ENCODE measurements around the gene BCO2. TPM values are rescaled to one million over a fixed set of nuclear protein-coding genes. Genes with fewer than 3 reads are reported as not detected.
"Not testable (repeated sequence)": the region's sequence is repeated elsewhere in the genome, so short reads cannot be mapped to it uniquely, and the experiment has no call there.

BCO2 gene
- total and polyA plus RNA-seq, 2 experiments from 2014 or later, result 23.9 to 39.1 TPM

- no peaks in the 10 kb centered on the region for H4K20me1 ChIP-seq (ENCODE audit: insufficient read depth, poor library complexity, severe bottlenecking)
- no peaks in the 10 kb centered on the region for H3K9me2 ChIP-seq (replicated peaks; ENCODE audit: insufficient read depth)
- H3K79me2 ChIP-seq, result no peaks in the 10 kb centered on the region
- TF ChIP-seq, protein P1, sequence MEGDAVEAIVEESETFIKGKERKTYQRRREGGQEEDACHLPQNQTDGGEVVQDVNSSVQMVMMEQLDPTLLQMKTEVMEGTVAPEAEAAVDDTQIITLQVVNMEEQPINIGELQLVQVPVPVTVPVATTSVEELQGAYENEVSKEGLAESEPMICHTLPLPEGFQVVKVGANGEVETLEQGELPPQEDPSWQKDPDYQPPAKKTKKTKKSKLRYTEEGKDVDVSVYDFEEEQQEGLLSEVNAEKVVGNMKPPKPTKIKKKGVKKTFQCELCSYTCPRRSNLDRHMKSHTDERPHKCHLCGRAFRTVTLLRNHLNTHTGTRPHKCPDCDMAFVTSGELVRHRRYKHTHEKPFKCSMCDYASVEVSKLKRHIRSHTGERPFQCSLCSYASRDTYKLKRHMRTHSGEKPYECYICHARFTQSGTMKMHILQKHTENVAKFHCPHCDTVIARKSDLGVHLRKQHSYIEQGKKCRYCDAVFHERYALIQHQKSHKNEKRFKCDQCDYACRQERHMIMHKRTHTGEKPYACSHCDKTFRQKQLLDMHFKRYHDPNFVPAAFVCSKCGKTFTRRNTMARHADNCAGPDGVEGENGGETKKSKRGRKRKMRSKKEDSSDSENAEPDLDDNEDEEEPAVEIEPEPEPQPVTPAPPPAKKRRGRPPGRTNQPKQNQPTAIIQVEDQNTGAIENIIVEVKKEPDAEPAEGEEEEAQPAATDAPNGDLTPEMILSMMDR (IDR thresholded peaks at IDR 0.05; ENCODE audit: poor library complexity), result no peak
- TF ChIP-seq EZH2phosphoT487 (IDR thresholded peaks at IDR 0.05; ENCODE audit: low read depth, severe bottlenecking, unreplicated experiment) (no peak), EZH2 (IDR thresholded peaks at IDR 0.05; ENCODE audit: borderline replicate concordance) (no peak)
- H3K4me1 ChIP-seq (ENCODE audit: insufficient read depth), result no peaks in the 10 kb centered on the region
- no peak for DNase-seq (ENCODE audit: low spot score)
- H3K27me3 ChIP-seq, result no peaks in the 10 kb centered on the region
- no peak overlapping the region for H3K27ac ChIP-seq
- no peaks in the 10 kb centered on the region for H3K36me3 ChIP-seq (replicated peaks; ENCODE audit: insufficient read depth, low read depth)
- H3K4me2 ChIP-seq, result no peak overlapping the region
- H3K9me3 ChIP-seq (ENCODE audit: low read depth), result no peaks in the 10 kb centered on the region
- no peak overlapping the region for H2AFZ ChIP-seq
- H3K4me3 ChIP-seq, result no peak overlapping the region
Observed at GRCh38 chr11:112186304-112186703, 11.0 kb downstream of the BCO2 start.

- not testable (repeated sequence) for H3K79me2 ChIP-seq; H3K27me3 ChIP-seq; H2AFZ ChIP-seq; DNase-seq (ENCODE audit: low spot score); H4K20me1 ChIP-seq (ENCODE audit: insufficient read depth, poor library complexity, severe bottlenecking); H3K4me1 ChIP-seq (ENCODE audit: insufficient read depth); H3K36me3 ChIP-seq (replicated peaks; ENCODE audit: insufficient read depth, low read depth); H3K9me2 ChIP-seq (replicated peaks; ENCODE audit: insufficient read depth); H3K9me3 ChIP-seq (ENCODE audit: low read depth); H3K4me3 ChIP-seq
- Histone ChIP-seq H3K4me2 (peak overlapping the region; percentile 10), H3K27ac (peak overlapping the region; percentile 69)
- WGBS (ENCODE audit: low lambda C conversion rate, missing lambda C conversion rate), result 83% methylated on average over 11 of the region's 11 CpGs
Observed at GRCh38 chr11:112195113-112195512, 19.8 kb downstream of the BCO2 start.

- TF ChIP-seq EZH2phosphoT487 (IDR thresholded peaks at IDR 0.05; ENCODE audit: low read depth, severe bottlenecking, unreplicated experiment) (no peak), EZH2 (IDR thresholded peaks at IDR 0.05; ENCODE audit: borderline replicate concordance) (no peak)
- TF ChIP-seq, protein P1 (IDR thresholded peaks at IDR 0.05; ENCODE audit: poor library complexity), result no peak
- WGBS (ENCODE audit: low lambda C conversion rate, missing lambda C conversion rate), result 30% methylated on average over 2 of the region's 2 CpGs
- no peak overlapping the region for H3K4me3 ChIP-seq
- H2AFZ ChIP-seq, result no peak overlapping the region
- no peaks in the 10 kb centered on the region for H3K9me3 ChIP-seq (ENCODE audit: low read depth)
- no peak overlapping the region for H3K4me2 ChIP-seq
- H3K27ac ChIP-seq, result peak overlapping the region; percentile 69
- H3K79me2 ChIP-seq, result no peaks in the 10 kb centered on the region
- no peaks in the 10 kb centered on the region for H3K9me2 ChIP-seq (replicated peaks; ENCODE audit: insufficient read depth)
- no peaks in the 10 kb centered on the region for H3K27me3 ChIP-seq
- H3K36me3 ChIP-seq (replicated peaks; ENCODE audit: insufficient read depth, low read depth), result no peaks in the 10 kb centered on the region
- no peak for DNase-seq (ENCODE audit: low spot score)
- H3K4me1 ChIP-seq (ENCODE audit: insufficient read depth), result peaks cover 3% of the 10 kb centered on the region
- no peaks in the 10 kb centered on the region for H4K20me1 ChIP-seq (ENCODE audit: insufficient read depth, poor library complexity, severe bottlenecking)
Observed at GRCh38 chr11:112195951-112196351, 20.6 kb downstream of the BCO2 start.

- no peaks in the 10 kb centered on the region for H3K9me3 ChIP-seq (ENCODE audit: low read depth)
- no peak overlapping the region for H3K4me2 ChIP-seq
- H3K27ac ChIP-seq, result no peak overlapping the region
- H3K36me3 ChIP-seq (replicated peaks; ENCODE audit: insufficient read depth, low read depth), result no peaks in the 10 kb centered on the region
- no peaks in the 10 kb centered on the region for H3K27me3 ChIP-seq
- no peak for DNase-seq (ENCODE audit: low spot score)
- H4K20me1 ChIP-seq (ENCODE audit: insufficient read depth, poor library complexity, severe bottlenecking), result no peaks in the 10 kb centered on the region
- peaks cover 3% of the 10 kb centered on the region for H3K4me1 ChIP-seq (ENCODE audit: insufficient read depth)
- no peak overlapping the region for H2AFZ ChIP-seq
- H3K79me2 ChIP-seq, result no peaks in the 10 kb centered on the region
- no peak for TF ChIP-seq EZH2phosphoT487 (IDR thresholded peaks at IDR 0.05; ENCODE audit: low read depth, severe bottlenecking, unreplicated experiment)
- no peak for TF ChIP-seq EZH2 (IDR thresholded peaks at IDR 0.05; ENCODE audit: borderline replicate concordance)
- TF ChIP-seq, protein P1 (IDR thresholded peaks at IDR 0.05; ENCODE audit: poor library complexity), result no peak
- no peaks in the 10 kb centered on the region for H3K9me2 ChIP-seq (replicated peaks; ENCODE audit: insufficient read depth)
- no peak overlapping the region for H3K4me3 ChIP-seq
- 88% methylated on average over 2 of the region's 2 CpGs for WGBS (ENCODE audit: low lambda C conversion rate, missing lambda C conversion rate)
Observed at GRCh38 chr11:112196519-112197087, 21.3 kb downstream of the BCO2 start.

DNA sequence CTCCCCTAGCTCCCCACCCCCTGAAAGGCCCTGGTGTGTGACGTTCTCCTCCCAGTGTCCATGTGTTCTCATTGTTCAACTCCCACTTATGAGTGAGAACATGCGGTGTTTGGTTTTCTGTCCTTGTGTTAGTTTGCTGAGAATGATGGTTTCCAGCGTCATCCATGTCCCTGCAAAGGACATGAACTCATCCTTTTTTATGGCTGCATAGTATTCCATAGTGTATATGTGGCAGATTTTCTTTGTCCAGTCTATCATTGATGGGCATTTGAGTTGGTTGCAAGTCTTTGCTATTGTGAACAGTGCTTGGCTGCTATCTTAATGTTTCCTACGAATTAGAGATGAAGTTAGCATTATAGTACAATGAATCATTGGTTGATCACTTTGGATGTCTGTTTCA is 23.8 kb downstream of the BCO2 start:
- H3K4me1 ChIP-seq (ENCODE audit: insufficient read depth); H3K4me2 ChIP-seq; H3K79me2 ChIP-seq; H3K36me3 ChIP-seq (replicated peaks; ENCODE audit: insufficient read depth, low read depth); H4K20me1 ChIP-seq (ENCODE audit: insufficient read depth, poor library complexity, severe bottlenecking); DNase-seq (ENCODE audit: low spot score); H3K4me3 ChIP-seq; H3K9me2 ChIP-seq (replicated peaks; ENCODE audit: insufficient read depth); H3K27ac ChIP-seq; H2AFZ ChIP-seq; H3K27me3 ChIP-seq; H3K9me3 ChIP-seq (ENCODE audit: low read depth): not testable (repeated sequence)
- WGBS (ENCODE audit: low lambda C conversion rate, missing lambda C conversion rate), result 82% methylated on average over 4 of the region's 4 CpGs
